Right lung (tissue), 5 donors: ENCODE data around the gene MRGPRF. TPM values are rescaled to one million over a fixed set of nuclear protein-coding genes. Genes with fewer than 3 reads are reported as not detected.
A peak's percentile ranks its signal among the peaks of the same experiment; 100 is the strongest.

Source experiments
- DNase-seq, 2 donors: peaks; one replicate each; pipeline ENCODE4 v3.0.0-alpha.2; 2013
- polyA plus RNA-seq, 5 donors: library from polyadenylated mRNA; unstranded; fragments of 120-200 nt; gene quantifications; one replicate each; pipeline versions ENCODE4 v1.2.1 to v1.2.3, GENCODE V29; 2013; ENCODE audit warnings: inconsistent platforms in 1 of 5, low replicate concordance in 1 of 5; ENCODE audit not compliant: insufficient read length in 5 of 5, insufficient read depth in 1 of 5

Gene MRGPRF
- polyA plus RNA-seq, 5 donors, result 3.1 to 8.9 (median 5.4) TPM

DNA sequence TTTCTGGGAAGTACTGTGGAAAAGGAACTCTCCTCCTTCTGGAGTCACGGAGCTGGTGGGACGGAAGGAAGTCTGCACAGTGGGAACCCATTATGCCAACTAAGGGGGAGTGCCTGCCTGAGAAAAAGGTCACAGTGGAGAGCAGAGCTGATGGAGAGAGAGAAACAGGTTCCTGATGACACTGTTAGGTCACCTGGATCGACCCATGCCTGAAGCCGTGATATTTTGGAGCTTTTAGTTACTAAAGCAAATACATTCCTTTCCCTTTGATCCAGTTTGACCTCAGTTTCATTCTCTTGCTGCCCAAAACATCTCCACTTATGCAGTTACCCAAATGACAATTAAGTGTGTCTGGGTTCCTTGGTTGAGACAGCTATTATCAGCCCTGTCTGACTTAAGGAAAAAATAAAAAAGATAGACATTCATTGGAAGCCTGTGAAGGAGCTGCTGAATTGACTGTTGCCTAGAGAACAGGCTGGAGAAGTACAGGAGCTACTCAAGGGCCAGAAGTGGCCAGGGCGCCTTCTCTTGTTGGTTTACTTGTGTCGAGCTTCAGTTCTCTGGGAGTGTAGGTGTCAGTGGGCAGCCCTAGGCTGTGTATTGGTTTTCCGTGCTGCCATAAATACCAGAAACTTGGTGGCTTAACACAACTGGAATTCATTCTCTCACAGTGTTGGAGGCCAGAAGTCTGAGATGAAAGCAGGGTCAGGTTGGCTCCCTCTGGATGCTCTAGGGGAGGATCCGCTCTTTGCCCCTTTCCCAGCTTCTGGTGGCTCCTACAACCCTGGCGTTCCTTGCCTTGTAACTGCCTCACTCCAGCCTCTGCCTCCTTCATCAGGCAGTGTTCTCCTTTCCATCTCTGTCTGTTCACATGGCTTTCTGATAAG is 45.9 kb downstream of the MRGPRF start:
- DNase-seq, result no peak

DNA sequence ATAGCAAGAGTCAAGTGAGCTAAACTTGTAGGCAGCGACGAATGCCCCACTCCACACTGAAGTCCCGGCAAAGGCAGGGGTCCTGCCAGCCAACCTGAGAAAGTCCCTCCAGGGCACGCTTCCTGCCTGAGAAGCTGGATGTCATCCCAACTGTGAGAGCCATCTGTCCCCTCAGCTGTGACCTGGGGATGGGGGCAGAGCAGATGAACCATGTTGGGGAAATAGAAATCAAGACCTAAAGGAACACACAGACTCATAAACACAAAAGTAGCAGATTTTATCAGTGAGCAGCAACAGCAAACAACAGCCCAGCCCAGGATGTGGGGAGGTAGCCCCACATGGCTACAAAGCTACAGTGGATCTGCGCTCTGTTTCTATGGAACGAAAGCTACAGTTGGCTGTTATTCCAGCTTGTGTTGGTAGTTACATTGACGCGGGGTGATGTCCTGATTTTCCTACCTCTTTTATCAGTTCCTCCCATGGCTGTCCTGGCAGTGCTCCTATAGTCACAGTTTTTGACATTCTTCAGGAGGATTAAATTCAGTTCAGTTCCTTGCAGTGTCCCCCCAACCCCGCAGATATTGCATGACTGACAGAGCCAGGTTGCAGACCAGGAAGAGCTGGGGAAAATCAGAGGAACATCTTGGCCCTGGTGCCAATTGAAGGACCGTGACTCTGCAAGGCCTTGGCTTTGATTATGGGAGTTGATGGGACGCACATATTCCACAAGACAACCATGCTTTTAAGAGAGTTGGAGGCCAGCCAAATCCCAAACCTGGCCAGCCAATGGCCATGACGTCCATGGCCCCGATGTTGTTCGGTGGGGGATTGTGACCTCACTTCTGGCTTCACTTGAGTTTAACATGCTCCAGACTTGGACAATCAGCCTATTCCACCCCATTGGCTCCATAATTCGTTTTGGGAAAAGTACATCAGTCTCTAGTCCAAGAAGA is 46.9 kb downstream of the MRGPRF start:
- DNase-seq, result no peak

DNA sequence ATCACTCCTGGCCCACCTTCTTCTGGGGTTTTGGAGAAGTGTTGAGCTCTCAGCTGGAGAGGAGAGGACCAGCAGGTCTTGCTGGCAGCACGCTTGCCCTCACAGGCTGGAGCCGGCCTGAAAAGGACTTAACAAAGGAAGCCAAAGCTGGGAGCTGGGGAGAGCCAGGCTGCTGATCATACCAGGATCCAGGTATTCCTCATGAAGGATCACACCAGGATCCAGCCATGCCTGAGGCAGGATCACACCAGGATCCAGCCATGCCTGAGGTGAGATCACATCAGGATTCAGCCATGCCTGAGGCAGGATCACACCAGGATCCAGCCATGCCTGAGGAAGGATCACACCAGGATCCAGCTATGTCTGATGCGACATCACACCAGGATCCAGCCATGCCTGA is 49.3 kb downstream of the MRGPRF start:
- DNase-seq, result no peak

DNA sequence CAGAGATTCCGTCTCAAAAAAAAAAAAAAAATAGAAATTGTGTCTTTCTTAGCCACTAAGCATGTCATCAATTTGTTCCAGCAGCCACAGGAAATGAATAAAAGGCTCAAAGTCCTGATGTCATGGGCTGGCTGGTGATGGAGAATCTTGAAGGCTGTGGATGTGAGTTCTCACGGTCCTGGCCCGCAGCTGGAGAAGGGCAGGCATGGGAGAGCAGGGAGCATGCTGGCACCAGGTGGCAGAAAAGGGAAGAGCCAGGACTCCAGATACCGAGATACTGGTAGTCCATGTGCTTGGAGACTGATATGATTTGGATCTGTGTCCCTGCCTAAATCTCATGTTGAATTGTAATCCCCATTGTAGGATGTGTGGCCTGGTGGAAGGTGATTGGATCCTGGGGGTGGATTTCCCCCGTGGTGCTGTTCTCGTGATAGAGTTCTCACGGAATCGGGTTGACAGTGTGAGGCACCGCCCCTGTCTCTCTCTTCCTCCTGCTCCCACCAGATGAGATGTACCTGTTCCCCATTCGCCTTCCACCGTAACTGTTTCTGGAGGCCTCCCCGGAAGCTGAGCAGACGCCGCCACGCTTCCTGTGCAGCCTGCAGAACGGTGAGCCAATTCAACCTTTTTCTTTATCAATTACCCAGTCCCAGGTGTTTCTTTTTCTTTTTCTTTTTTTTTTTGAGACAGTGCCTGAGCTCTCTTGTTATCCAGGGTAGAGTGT is 50.4 kb downstream of the MRGPRF start:
- no peak for DNase-seq

DNA sequence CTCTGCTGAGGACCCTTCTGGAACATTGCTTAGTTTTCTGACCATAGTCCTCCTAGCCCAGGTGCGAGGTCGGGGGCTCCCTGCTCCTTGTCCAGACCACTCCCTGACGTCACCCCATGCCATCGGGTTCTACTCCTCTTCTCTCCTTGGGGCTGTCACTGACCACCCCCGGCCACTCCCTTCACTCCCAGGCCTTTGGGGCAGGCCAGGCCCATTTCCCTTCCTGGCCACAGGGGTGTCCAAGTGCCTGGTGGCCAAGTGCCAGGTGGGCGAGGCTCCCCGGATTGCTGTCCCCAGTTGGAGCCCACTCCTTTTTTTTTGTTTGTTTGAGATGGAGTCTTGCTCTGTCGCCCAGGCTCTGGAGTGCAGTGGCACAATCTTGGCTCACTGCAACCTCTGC is 51.8 kb downstream of the MRGPRF start:
- DNase-seq, result no peak

DNA sequence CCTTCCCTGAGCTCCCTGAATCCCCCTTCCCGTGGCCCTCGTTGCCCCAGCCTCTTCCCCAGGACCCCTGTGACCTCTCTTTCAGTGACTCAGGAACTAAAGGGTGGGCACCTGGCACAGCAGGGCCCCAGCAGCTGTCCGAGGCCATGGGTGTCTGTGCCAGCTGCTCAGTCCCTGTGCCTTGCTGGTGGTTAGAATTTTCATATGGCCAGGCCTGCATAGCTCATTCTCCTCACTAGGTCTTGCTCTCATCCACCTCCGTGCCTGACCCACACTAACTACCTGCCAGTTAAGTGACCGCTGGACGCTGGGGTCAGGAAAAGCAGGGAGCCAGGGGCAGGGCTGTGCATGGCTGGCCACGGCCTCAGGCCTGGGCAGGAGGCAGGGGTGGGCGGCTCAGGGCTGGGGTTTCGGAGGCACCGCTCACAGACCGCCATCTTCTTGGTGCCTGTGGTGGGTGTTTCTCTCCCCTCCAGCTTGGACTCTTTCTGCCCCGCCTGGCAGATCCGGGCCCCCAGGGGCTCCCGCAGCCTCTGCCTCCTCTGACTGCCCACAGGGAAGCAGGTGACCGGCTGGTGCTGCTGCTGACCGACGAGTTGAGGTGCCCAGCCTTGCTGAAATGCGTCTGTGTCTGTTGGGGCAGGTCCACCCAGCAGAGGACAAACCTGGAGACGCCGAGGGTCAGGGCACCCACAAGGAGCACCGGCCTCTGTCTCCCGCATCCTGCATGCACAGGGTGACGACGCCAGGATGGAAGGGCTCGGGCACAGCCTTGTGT is 52.6 kb downstream of the MRGPRF start:
- DNase-seq, result no peak

DNA sequence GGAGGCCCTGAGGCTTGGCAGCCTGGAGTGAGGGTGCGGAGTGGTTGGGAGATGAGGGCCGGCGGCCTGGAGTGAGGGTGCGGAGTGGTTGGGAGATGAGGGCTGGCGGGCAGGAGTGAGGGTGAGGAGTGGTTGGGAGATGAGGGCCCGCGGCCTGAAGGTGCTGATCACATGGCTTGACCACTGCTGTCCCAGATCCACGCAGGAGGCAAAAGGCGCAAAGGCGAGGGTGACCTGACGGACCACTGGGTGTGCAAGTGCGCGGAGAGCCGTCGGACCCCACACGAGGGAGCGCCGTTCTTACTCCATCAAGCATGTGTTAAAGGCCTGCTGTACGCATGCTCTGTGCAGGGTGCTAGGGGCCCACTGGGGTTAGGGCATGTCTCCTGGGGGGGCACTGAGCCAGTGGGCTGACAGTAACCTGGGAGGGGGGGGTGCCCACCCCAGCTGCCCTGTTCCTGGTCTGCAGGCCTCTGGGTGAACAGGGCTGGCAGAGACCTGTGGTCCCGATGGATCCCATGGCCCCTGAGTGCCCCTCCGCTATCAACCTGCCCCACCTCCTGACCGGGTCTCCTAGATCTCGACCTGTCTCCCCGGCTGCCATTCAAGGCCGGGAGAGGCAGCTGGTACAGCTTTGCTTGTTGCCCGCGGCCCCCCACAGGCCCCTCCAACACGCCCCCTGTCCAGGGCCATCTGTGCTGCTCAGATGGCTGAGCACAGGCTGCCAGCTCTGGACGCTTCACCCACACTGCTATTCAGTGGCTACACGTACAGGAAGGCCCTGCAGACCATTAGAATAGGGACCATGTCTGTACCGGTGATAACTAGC is 53.4 kb downstream of the MRGPRF start:
- no peak for DNase-seq

DNA sequence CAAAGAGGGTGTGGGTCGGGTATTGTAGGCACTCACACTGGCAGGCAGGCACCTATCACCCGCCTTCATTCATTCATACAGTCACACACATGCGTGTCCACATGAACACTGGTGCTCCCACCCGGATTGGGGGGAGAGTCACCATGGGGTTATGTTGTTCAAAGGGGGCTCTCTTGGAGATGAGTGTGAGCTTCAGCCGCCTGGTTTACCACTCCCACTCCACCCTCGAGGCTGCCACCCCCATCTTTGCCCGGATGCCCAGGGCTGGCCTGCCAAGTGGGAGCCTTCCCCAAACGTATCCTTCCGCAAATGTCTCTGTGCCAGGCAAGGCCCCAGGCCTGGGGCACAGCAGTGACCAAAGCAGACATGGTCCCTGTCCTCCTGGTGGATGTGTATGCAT is 54.8 kb downstream of the MRGPRF start:
- DNase-seq, result no peak

DNA sequence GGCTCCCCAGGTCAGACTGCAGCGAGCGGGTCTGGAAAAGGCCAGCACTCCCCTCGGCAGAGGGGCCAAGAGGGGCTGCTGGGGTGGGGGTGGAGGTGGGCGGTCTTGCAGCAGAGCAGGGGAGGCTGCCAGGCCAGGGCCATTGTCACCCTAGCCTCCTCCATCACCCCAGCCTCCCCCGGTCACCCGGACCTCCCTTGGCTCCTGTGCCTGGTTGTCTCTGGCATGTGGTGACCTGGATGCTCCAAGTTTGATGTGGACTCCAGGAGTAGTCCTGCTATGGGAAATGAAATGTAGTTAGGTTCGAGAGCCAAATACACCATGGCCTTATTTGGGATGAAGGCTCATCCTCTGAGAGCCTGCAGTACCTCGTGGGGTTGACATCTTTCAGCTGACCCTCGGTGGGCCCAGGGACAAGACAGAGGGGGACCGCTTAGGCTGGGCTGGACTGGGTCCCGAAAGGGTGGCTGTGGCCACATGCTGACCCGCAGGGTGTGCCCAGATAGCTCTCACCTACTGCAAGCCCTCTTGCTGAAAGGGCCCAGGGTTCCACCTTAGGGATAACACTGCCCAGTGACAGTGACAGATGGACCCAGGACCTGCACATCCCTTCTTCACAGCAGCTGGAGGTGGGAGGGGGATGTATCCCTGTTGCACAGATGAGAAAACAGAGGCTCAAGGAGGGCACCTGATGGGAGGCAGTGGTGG is 56.3 kb downstream of the MRGPRF start:
- DNase-seq, result no peak

DNA sequence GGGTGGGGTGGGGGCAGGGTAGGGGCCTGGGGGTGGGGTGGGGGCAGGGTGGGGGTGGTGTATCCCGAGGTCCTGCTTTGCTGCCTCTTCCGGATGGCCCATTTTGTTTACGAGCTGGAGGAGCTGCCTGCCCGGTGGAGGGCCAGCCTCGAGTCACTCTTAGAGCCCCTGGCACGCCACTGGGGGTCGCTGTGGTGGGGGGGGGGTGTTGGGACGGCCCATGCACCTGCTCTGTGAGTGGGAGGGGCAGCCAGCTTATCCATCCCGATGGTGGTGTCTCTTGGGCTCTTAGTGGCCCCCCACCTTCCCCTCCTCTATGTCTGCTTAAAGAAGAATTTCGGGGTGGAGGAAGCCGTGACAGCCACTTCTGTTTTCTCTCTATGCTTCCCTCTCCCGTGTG is 56.9 kb downstream of the MRGPRF start:
- DNase-seq, result no peak

DNA sequence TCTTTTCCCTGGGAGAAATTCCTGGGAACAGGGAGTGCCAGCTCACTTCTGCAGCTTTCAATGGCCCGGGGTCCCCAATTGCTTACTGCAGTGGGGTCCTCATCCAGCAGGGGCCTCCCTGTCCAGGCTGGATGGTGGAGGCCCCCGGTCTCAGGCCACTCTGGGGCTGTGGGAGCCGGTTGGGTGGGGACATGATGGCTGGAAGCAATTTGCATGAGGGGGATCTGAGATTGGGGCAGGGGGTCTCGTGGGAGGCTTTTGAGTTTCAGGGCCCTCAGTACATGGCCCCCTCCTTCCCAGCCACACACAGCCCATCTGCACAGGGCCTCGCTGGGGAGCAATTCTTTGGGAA is 57.5 kb downstream of the MRGPRF start:
- no peak for DNase-seq

DNA sequence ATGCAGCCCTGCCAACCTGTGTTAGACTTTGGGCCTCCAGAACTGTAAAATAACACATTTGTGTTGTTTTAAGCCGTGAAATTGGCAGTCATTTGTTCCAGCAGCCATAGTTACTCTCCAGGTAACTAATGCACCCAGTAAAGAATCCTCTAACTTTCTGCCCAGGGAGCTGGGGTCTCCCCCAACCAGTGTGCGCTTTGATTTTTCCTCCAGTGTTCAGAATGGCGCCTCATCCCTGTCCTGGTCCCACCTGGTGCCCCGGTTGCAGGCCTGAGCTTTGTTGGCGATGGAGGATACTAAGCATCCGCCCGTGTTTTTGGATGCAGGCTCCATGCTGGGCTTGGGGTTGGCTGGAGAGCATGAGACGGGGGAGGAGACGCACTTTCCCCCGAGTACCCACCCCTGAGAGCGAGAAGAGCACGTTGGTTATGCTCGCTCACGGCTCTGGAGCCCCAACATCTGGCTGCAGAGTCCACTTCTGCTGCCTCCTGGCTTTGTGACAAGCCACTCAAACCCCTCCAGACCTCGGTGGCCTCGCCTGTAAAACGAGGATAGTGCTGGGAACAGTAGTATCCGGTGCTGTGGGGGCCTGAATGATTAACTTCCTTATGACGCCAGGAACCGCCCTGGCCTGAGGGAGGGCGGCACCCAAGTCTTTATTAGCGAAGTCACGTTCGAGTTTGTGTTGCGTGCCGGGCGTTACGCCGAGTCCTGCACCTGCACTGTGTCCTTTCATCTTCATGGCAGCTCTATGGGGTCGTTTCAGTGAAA is 58.0 kb downstream of the MRGPRF start:
- DNase-seq, result peak; percentile 36 to 37

Other genes with a start within 250 kb of the MRGPRF start
- gene CPT1A, start 171.3 kb downstream of the MRGPRF start, polyA plus RNA-seq, result 10 to 100 TPM; 24.2 to 32.4 (median 27.1) TPM
- gene MRPL21, start 109.4 kb downstream of the MRGPRF start, polyA plus RNA-seq, result 10 to 100 TPM; 55.9 to 70.8 (median 62.1) TPM
- 10 to 100 TPM; 14.3 to 20.7 (median 18.6) TPM for gene IGHMBP2, start 109.4 kb downstream of the MRGPRF start, polyA plus RNA-seq
- not detected for gene MRGPRD, start 32.3 kb downstream of the MRGPRF start, polyA plus RNA-seq
- gene TPCN2, start 35.7 kb upstream of the MRGPRF start, polyA plus RNA-seq, result 10 to 100 TPM in 4 of 5 donors, 1 to 10 TPM in 1; 9.2 to 15.1 (median 13.8) TPM
- gene SMIM38, start 142.7 kb upstream of the MRGPRF start, polyA plus RNA-seq, result 1 to 10 TPM in 2 of 5 donors, under 1 TPM in 3; 0.21 to 1.1 (median 0.75) TPM